Gastroesophageal sphincter (tissue), 3 donors: ENCODE measurements around the gene CD28.
"Not testable (repeated sequence)": the region's sequence is repeated elsewhere in the genome, so short reads cannot be mapped to it uniquely, and the experiment has no call there.

ENCODE experiments used
- CTCF ChIP-seq, 4 experiments: fragments of 200-600 bp in 2 of 4; fragments of 450-650 bp in 2 of 4; sonication (generic) in 1 of 4; IDR thresholded peaks; one replicate each; pipeline ENCODE4 v1.5.1; 2017 to 2019; ENCODE audit warnings: antibody characterized with exemption in 4 of 4, mild to moderate bottlenecking in 2 of 4, moderate library complexity in 2 of 4
- POLR2A ChIP-seq, 2 donors: fragments of 450-650 bp; IDR thresholded peaks; one replicate each; pipeline ENCODE4 v1.6.1; 2017; ENCODE audit warnings: antibody characterized with exemption in 2 of 2, mild to moderate bottlenecking in 2 of 2, moderate library complexity in 1 of 2

GRCh38 chr2:203779477-203780073 is 73.1 kb downstream of the CD28 start:
- not testable (repeated sequence) for TF ChIP-seq CTCF, POLR2A (IDR thresholded peaks at IDR 0.05)
